Measurements from ENCODE around the gene PIGP. TPM values are rescaled to one million over a fixed set of nuclear protein-coding genes. Genes with fewer than 3 reads are reported as not detected.

Gene PIGP
- total RNA-seq, 3 donors from 2014 or later (not counting 1 experiment from before 2014, with no cell fraction given) = 6.5 to 10.4 (median 8.5) TPM

GRCh38 chr21:37045149-37045548 lies 27.7 kb downstream of the PIGP start:
- DNase-seq = peak in 1 of 2 donors; percentile 36
- no peak for TF ChIP-seq CTCF (IDR thresholded peaks at IDR 0.05)
- no peak overlapping the region for H3K27ac Mint-ChIP-seq

GRCh38 chr21:37044643-37045042 lies 28.2 kb downstream of the PIGP start:
- H3K36me3 ChIP-seq (ENCODE audit: control insufficient read depth, insufficient read depth, low read length) = no peaks in the 10 kb centered on the region
- Mint-ChIP-seq H3K27ac (no peak overlapping the region), H3K4me1 (peaks cover 12 to 14% of the 10 kb centered on the region in 2 donors), H3K36me3 (no peaks in the 10 kb centered on the region), H3K27me3 (ENCODE audit: low read depth in 2 of 2) (peaks cover 7 to 9% of the 10 kb centered on the region in 2 donors), H3K4me3 (no peak overlapping the region), H3K9me3 (no peaks in the 10 kb centered on the region)
- TF ChIP-seq CTCF (IDR thresholded peaks at IDR 0.05) = no peak
- 100% methylated on average over 3 of the region's 3 CpGs for WGBS (ENCODE audit: insufficient coverage)
- no peaks in the 10 kb centered on the region for H3K9me3 ChIP-seq (ENCODE audit: control insufficient read depth, insufficient read depth, low read length)
- intact Hi-C loops (cut with micrococcal nuclease) = no loop called here
- H3K27me3 ChIP-seq (ENCODE audit: control insufficient read depth, insufficient read depth, low read length) = no peaks in the 10 kb centered on the region
- H3K27ac ChIP-seq (ENCODE audit: low read length) = no peak overlapping the region
- no peak for DNase-seq
- no peak overlapping the region for H3K4me3 ChIP-seq (ENCODE audit: low read length)
- ATAC-seq = no peak
- peaks cover 10% of the 10 kb centered on the region for H3K4me1 ChIP-seq (ENCODE audit: control insufficient read depth, insufficient read depth, low read length)

More at GRCh38 chr21:37045149-37045548, 27.7 kb downstream of the PIGP start:
- Mint-ChIP-seq H3K9me3 (no peaks in the 10 kb centered on the region), H3K4me3 (no peak overlapping the region), H3K4me1 (peaks cover 12 to 14% of the 10 kb centered on the region in 2 donors), H3K36me3 (no peaks in the 10 kb centered on the region), H3K27me3 (ENCODE audit: low read depth in 2 of 2) (peaks cover 2 to 9% of the 10 kb centered on the region in 2 donors)
- no peak overlapping the region for H3K4me3 ChIP-seq (ENCODE audit: low read length)
- WGBS (ENCODE audit: insufficient coverage) = 0% methylated on average over 6 of the region's 6 CpGs
- no peaks in the 10 kb centered on the region for H3K36me3 ChIP-seq (ENCODE audit: control insufficient read depth, insufficient read depth, low read length)
- intact Hi-C loops (cut with micrococcal nuclease) = no loop called here
- ATAC-seq = peak in 2 of 3 donors; percentile 49 to 79
- H3K9me3 ChIP-seq (ENCODE audit: control insufficient read depth, insufficient read depth, low read length) = no peaks in the 10 kb centered on the region
- no peaks in the 10 kb centered on the region for H3K27me3 ChIP-seq (ENCODE audit: control insufficient read depth, insufficient read depth, low read length)
- peaks cover 10% of the 10 kb centered on the region for H3K4me1 ChIP-seq (ENCODE audit: control insufficient read depth, insufficient read depth, low read length)
- H3K27ac ChIP-seq (ENCODE audit: low read length) = no peak overlapping the region

- ATAC-seq (no peak), DNase-seq (no peak)
- 81% methylated on average over 6 of the region's 6 CpGs for WGBS (ENCODE audit: insufficient coverage)
- Histone ChIP-seq H3K9me3 (ENCODE audit: control insufficient read depth, insufficient read depth, low read length) (no peaks in the 10 kb centered on the region), H3K36me3 (ENCODE audit: control insufficient read depth, insufficient read depth, low read length) (no peaks in the 10 kb centered on the region), H3K27ac (ENCODE audit: low read length) (no peak overlapping the region), H3K4me3 (ENCODE audit: low read length) (no peak overlapping the region), H3K4me1 (ENCODE audit: control insufficient read depth, insufficient read depth, low read length) (peaks cover 10% of the 10 kb centered on the region), H3K27me3 (ENCODE audit: control insufficient read depth, insufficient read depth, low read length) (no peaks in the 10 kb centered on the region)
- Mint-ChIP-seq H3K4me1 (peaks cover 12 to 14% of the 10 kb centered on the region in 2 donors), H3K27ac (no peak overlapping the region), H3K9me3 (no peaks in the 10 kb centered on the region), H3K27me3 (ENCODE audit: low read depth in 2 of 2) (peaks cover 6 to 7% of the 10 kb centered on the region in 2 donors), H3K36me3 (no peaks in the 10 kb centered on the region), H3K4me3 (no peak overlapping the region)
- TF ChIP-seq CTCF (IDR thresholded peaks at IDR 0.05) = no peak
- intact Hi-C loops (cut with micrococcal nuclease) = no loop called here
Observed at GRCh38 chr21:37043818-37044217, 29.1 kb downstream of the PIGP start.

GRCh38 chr21:37041706-37042271 lies 31.1 kb downstream of the PIGP start:
- Mint-ChIP-seq H3K36me3 (no peaks in the 10 kb centered on the region), H3K4me3 (no peak overlapping the region), H3K9me3 (no peaks in the 10 kb centered on the region), H3K27ac (no peak overlapping the region), H3K4me1 (peaks cover 12 to 14% of the 10 kb centered on the region in 2 donors), H3K27me3 (ENCODE audit: low read depth in 2 of 2) (peaks cover 5 to 7% of the 10 kb centered on the region in 2 donors)
- Histone ChIP-seq H3K36me3 (ENCODE audit: control insufficient read depth, insufficient read depth, low read length) (no peaks in the 10 kb centered on the region), H3K9me3 (ENCODE audit: control insufficient read depth, insufficient read depth, low read length) (no peaks in the 10 kb centered on the region), H3K27me3 (ENCODE audit: control insufficient read depth, insufficient read depth, low read length) (no peaks in the 10 kb centered on the region), H3K4me3 (ENCODE audit: low read length) (no peak overlapping the region), H3K4me1 (ENCODE audit: control insufficient read depth, insufficient read depth, low read length) (peaks cover 10% of the 10 kb centered on the region), H3K27ac (ENCODE audit: low read length) (no peak overlapping the region)
- 85% methylated on average over 4 of the region's 4 CpGs for WGBS (ENCODE audit: insufficient coverage)
- intact Hi-C loops (cut with micrococcal nuclease) = no loop called here
- ATAC-seq = peak in 1 of 3 donors; percentile 2
- no peak for DNase-seq
- no peak for TF ChIP-seq CTCF (IDR thresholded peaks at IDR 0.05)

All from natural killer cell (primary cell).